ENCODE results near the gene TCAF1.

DNA sequence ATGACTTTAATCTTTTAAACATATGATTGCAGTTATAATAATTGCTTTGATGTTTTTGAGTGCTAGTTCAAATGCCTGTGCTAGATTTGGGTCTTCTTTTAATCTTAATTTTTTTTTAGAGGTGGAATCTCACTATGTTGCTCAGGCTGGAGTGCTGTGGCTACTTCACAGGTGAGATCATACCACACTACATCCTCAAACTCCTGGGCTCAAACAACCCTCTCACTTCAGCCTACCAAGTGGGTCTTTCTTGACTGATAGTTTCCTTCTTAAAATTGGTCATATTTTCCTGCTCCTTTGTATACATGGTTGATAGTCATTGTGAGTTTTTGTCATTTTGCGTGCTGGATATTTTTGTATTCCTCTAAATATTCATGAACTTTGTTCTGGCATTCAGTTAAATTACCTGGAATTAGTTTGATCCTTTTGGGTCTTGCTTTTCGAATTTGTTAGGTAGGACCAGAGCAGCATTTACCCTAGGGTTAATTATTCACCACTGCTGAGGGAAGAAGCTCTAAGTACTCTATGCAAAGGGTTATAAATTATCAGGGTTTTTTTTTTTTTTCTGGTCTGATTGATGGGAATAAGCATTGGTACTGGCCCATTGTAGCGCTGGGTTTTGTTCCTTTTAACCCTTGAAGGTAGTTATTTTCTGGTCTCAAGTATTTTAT, 12.1 kb upstream of the TCAF1 start:
- TF ChIP-seq POLR2A (IDR thresholded peaks at IDR 0.05; ENCODE audit: low read depth, low read length) = no peak
- no peak for TF ChIP-seq POLR2AphosphoS5 (IDR thresholded peaks at IDR 0.05; ENCODE audit: low read depth, low read length)
- TF ChIP-seq TAF1 (IDR thresholded peaks at IDR 0.05; ENCODE audit: low read depth, low read length) = no peak
- TF ChIP-seq SPI1 (IDR thresholded peaks at IDR 0.05; ENCODE audit: low read depth, low read length) = no peak
